ENCODE data around the gene CAMTA1. TPM values are rescaled to one million over a fixed set of nuclear protein-coding genes. Genes with fewer than 3 reads are reported as not detected.

Gene CAMTA1
- total RNA-seq, 1 experiment from 2014 or later, result 69.5 TPM

DNA sequence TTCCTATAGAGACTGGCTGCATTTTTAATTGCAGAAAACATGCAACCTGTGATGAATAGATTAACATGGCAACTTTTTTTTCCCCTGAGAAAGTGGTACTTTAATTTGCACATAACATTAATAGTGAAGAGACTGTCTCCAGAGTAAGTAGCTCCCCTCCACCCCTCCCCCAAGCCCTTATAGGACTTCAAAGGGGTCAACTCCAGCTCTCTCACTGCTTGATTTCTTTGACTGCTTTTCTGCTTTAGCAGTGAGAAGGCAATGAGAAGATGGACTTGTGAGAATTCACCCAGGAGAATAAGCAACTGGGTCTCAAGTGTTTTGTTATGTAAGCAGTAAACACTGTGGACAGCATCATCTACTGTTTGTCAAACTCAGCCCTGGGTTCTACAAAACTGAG lies 355.0 kb downstream of the CAMTA1 start:
- RAD21 ChIA-PET (ENCODE audit: low non-redundant PET in 1 of 2, low total read pairs in 2 of 2, uncharacterized antibody in 2 of 2, unreplicated experiment in 2 of 2), result no interaction called here
- POLR2A ChIA-PET, result no interaction called here

More for the DNA sequence above, 355.0 kb downstream of the CAMTA1 start:
- no peaks in the 10 kb centered on the region for H3K36me3 ChIP-seq (ENCODE audit: control insufficient read depth in 1 of 2, insufficient read depth in 2 of 2, low read length in 2 of 2)
- no peaks in the 10 kb centered on the region for H3K4me1 ChIP-seq (ENCODE audit: control insufficient read depth in 1 of 2, insufficient read depth in 2 of 2, low read length in 2 of 2)
- no peak overlapping the region for H3K9ac ChIP-seq (ENCODE audit: low read length)
- H3K9me3 ChIP-seq (ENCODE audit: control insufficient read depth in 1 of 2, insufficient read depth in 1 of 2, low read depth in 1 of 2, low read length in 2 of 2), result no peaks in the 10 kb centered on the region
- H3K9me2 ChIP-seq (ENCODE audit: insufficient read depth), result no peaks in the 10 kb centered on the region
- no peak overlapping the region for H3K4me3 ChIP-seq (replicated peaks in 1 of 2; ENCODE audit: low read depth in 1 of 2, low read length in 2 of 2)
- no peaks in the 10 kb centered on the region for H3K79me2 ChIP-seq (ENCODE audit: insufficient read depth, low read length)
- ATAC-seq, result no peak
- intact Hi-C loops (cut with micrococcal nuclease), result no loop called here
- CTCF ChIA-PET, result no interaction called here
- H4K20me1 ChIP-seq (ENCODE audit: insufficient read depth), result no peaks in the 10 kb centered on the region
- no peak overlapping the region for H3K4me2 ChIP-seq (ENCODE audit: low read length)
- H2AFZ ChIP-seq (ENCODE audit: low read depth, low read length, poor library complexity, severe bottlenecking), result no peak overlapping the region
- BruUV-seq (replicated peaks), result no TSS peak
- no peak overlapping the region for H3K27ac ChIP-seq (ENCODE audit: low read depth, low read length)
- TF ChIP-seq EZH2phosphoT487 (IDR thresholded peaks at IDR 0.05; ENCODE audit: borderline replicate concordance) (no peak), SIN3A (IDR thresholded peaks at IDR 0.05; ENCODE audit: low read depth) (no peak), POLR2AphosphoS5 (IDR thresholded peaks at IDR 0.05; ENCODE audit: low read depth, low read length) (no peak), RAD21 (IDR thresholded peaks at IDR 0.05; ENCODE audit: low read depth) (no peak), CEBPB (IDR thresholded peaks at IDR 0.05; ENCODE audit: low read depth) (no peak), ZFX (IDR thresholded peaks at IDR 0.05) (no peak), ZNF274 (IDR thresholded peaks at IDR 0.05; ENCODE audit: low read depth, low read length) (no peak), FOSL1 (IDR thresholded peaks at IDR 0.05; ENCODE audit: low read depth) (no peak), SP1 (IDR thresholded peaks at IDR 0.05; ENCODE audit: low read depth) (no peak), SRF (IDR thresholded peaks at IDR 0.05; ENCODE audit: low read depth) (no peak), ELF1 (IDR thresholded peaks at IDR 0.05; ENCODE audit: borderline replicate concordance, low read depth) (no peak), TCF7L2 (IDR thresholded peaks at IDR 0.05; ENCODE audit: borderline replicate concordance, extremely low read depth, insufficient read depth, insufficient read length) (no peak), POLR2A (IDR thresholded peaks at IDR 0.05; ENCODE audit: borderline replicate concordance, extremely low read depth, insufficient read depth, insufficient read length) (no peak), JUND (IDR thresholded peaks at IDR 0.05) (no peak), EGR1 (IDR thresholded peaks at IDR 0.05; ENCODE audit: low read depth) (no peak), EZH2 (IDR thresholded peaks at IDR 0.05) (no peak)
- TF ChIP-seq, protein P1, sequence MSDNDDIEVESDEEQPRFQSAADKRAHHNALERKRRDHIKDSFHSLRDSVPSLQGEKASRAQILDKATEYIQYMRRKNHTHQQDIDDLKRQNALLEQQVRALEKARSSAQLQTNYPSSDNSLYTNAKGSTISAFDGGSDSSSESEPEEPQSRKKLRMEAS (IDR thresholded peaks at IDR 0.05), result no peak
- TF ChIP-seq, protein P2, sequence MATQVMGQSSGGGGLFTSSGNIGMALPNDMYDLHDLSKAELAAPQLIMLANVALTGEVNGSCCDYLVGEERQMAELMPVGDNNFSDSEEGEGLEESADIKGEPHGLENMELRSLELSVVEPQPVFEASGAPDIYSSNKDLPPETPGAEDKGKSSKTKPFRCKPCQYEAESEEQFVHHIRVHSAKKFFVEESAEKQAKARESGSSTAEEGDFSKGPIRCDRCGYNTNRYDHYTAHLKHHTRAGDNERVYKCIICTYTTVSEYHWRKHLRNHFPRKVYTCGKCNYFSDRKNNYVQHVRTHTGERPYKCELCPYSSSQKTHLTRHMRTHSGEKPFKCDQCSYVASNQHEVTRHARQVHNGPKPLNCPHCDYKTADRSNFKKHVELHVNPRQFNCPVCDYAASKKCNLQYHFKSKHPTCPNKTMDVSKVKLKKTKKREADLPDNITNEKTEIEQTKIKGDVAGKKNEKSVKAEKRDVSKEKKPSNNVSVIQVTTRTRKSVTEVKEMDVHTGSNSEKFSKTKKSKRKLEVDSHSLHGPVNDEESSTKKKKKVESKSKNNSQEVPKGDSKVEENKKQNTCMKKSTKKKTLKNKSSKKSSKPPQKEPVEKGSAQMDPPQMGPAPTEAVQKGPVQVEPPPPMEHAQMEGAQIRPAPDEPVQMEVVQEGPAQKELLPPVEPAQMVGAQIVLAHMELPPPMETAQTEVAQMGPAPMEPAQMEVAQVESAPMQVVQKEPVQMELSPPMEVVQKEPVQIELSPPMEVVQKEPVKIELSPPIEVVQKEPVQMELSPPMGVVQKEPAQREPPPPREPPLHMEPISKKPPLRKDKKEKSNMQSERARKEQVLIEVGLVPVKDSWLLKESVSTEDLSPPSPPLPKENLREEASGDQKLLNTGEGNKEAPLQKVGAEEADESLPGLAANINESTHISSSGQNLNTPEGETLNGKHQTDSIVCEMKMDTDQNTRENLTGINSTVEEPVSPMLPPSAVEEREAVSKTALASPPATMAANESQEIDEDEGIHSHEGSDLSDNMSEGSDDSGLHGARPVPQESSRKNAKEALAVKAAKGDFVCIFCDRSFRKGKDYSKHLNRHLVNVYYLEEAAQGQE (IDR thresholded peaks at IDR 0.05; ENCODE audit: low read depth), result no peak
- TF ChIP-seq, protein P3, sequence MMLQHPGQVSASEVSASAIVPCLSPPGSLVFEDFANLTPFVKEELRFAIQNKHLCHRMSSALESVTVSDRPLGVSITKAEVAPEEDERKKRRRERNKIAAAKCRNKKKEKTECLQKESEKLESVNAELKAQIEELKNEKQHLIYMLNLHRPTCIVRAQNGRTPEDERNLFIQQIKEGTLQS (IDR thresholded peaks at IDR 0.05), result no peak
- TF ChIP-seq, protein P4, sequence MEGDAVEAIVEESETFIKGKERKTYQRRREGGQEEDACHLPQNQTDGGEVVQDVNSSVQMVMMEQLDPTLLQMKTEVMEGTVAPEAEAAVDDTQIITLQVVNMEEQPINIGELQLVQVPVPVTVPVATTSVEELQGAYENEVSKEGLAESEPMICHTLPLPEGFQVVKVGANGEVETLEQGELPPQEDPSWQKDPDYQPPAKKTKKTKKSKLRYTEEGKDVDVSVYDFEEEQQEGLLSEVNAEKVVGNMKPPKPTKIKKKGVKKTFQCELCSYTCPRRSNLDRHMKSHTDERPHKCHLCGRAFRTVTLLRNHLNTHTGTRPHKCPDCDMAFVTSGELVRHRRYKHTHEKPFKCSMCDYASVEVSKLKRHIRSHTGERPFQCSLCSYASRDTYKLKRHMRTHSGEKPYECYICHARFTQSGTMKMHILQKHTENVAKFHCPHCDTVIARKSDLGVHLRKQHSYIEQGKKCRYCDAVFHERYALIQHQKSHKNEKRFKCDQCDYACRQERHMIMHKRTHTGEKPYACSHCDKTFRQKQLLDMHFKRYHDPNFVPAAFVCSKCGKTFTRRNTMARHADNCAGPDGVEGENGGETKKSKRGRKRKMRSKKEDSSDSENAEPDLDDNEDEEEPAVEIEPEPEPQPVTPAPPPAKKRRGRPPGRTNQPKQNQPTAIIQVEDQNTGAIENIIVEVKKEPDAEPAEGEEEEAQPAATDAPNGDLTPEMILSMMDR (IDR thresholded peaks at IDR 0.05 in 2 of 3, conservative IDR thresholded peaks at IDR 0.05 in 1 of 3; ENCODE audit: borderline replicate concordance in 1 of 3, insufficient read depth in 1 of 3, low read depth in 2 of 3, low read length in 2 of 3), result no peak
- H3K27me3 ChIP-seq (ENCODE audit: insufficient read depth, low read length), result peaks cover 4% of the 10 kb centered on the region; the same call in 1 of the 2 replicates
- no peak for DNase-seq (ENCODE audit: low read depth, low spot score)

Data from HCT116 (cell line).